IPS-15b (cell line): ENCODE results near the gene PDZRN4.

Experiments used
- H3K27me3 ChIP-seq: one replicate; pipeline ENCODE4 v1.6.1; 2013; ENCODE audit warnings: low read length; ENCODE audit not compliant: control insufficient read depth, insufficient read depth
- H3K36me3 ChIP-seq: one replicate; pipeline ENCODE4 v1.6.1; 2013; ENCODE audit warnings: low read length; ENCODE audit not compliant: control insufficient read depth, insufficient read depth
- H3K4me1 ChIP-seq: one replicate; pipeline ENCODE4 v1.6.1; 2013; ENCODE audit warnings: mild to moderate bottlenecking, low read length; ENCODE audit not compliant: control insufficient read depth, insufficient read depth
- H3K4me3 ChIP-seq: one replicate; pipeline ENCODE4 v1.5.1; 2013; ENCODE audit warnings: low read depth, low read length
- H3K9ac ChIP-seq: one replicate; pipeline ENCODE4 v1.6.1; 2013; ENCODE audit warnings: low read depth, mild to moderate bottlenecking, low read length
- H3K9me3 ChIP-seq: one replicate; pipeline ENCODE4 v1.6.1; 2013; ENCODE audit warnings: mild to moderate bottlenecking, low read length; ENCODE audit not compliant: control insufficient read depth, insufficient read depth

The PDZRN4 gene

GRCh38 chr12:41557344-41557743 lies 369.2 kb downstream of the PDZRN4 start:
- Histone ChIP-seq H3K4me1 (no peaks in the 10 kb centered on the region), H3K27me3 (no peaks in the 10 kb centered on the region), H3K9ac (no peak overlapping the region), H3K4me3 (no peak overlapping the region), H3K36me3 (no peaks in the 10 kb centered on the region), H3K9me3 (no peaks in the 10 kb centered on the region)

GRCh38 chr12:41558671-41559070 lies 370.6 kb downstream of the PDZRN4 start:
- Histone ChIP-seq H3K9me3 (no peaks in the 10 kb centered on the region), H3K4me1 (no peaks in the 10 kb centered on the region), H3K36me3 (no peaks in the 10 kb centered on the region), H3K27me3 (no peaks in the 10 kb centered on the region), H3K9ac (no peak overlapping the region), H3K4me3 (no peak overlapping the region)

- H3K4me3 ChIP-seq: no peak overlapping the region
- H3K36me3 ChIP-seq: no peaks in the 10 kb centered on the region
- H3K9me3 ChIP-seq: no peaks in the 10 kb centered on the region
- no peak overlapping the region for H3K9ac ChIP-seq
- H3K27me3 ChIP-seq: no peaks in the 10 kb centered on the region
- H3K4me1 ChIP-seq: no peaks in the 10 kb centered on the region
Measured at GRCh38 chr12:41563051-41563450, 374.9 kb downstream of the PDZRN4 start.

- Histone ChIP-seq H3K36me3 (no peaks in the 10 kb centered on the region), H3K9ac (no peak overlapping the region), H3K9me3 (no peaks in the 10 kb centered on the region), H3K4me3 (no peak overlapping the region), H3K27me3 (no peaks in the 10 kb centered on the region), H3K4me1 (no peaks in the 10 kb centered on the region)
Measured at GRCh38 chr12:41564816-41565215, 376.7 kb downstream of the PDZRN4 start.

GRCh38 chr12:41566703-41567102 lies 378.6 kb downstream of the PDZRN4 start:
- no peaks in the 10 kb centered on the region for H3K9me3 ChIP-seq
- no peaks in the 10 kb centered on the region for H3K4me1 ChIP-seq
- no peak overlapping the region for H3K4me3 ChIP-seq
- H3K27me3 ChIP-seq: no peaks in the 10 kb centered on the region
- no peaks in the 10 kb centered on the region for H3K36me3 ChIP-seq
- no peak overlapping the region for H3K9ac ChIP-seq

GRCh38 chr12:41573445-41573844 lies 385.3 kb downstream of the PDZRN4 start:
- H3K4me3 ChIP-seq: no peak overlapping the region
- H3K27me3 ChIP-seq: no peaks in the 10 kb centered on the region
- H3K9ac ChIP-seq: no peak overlapping the region
- peaks cover 9% of the 10 kb centered on the region for H3K4me1 ChIP-seq
- no peaks in the 10 kb centered on the region for H3K9me3 ChIP-seq
- H3K36me3 ChIP-seq: no peaks in the 10 kb centered on the region

GRCh38 chr12:41576925-41577324 lies 388.8 kb downstream of the PDZRN4 start:
- no peak overlapping the region for H3K4me3 ChIP-seq
- no peaks in the 10 kb centered on the region for H3K9me3 ChIP-seq
- no peaks in the 10 kb centered on the region for H3K36me3 ChIP-seq
- H3K27me3 ChIP-seq: no peaks in the 10 kb centered on the region
- H3K4me1 ChIP-seq: peaks cover 9% of the 10 kb centered on the region
- H3K9ac ChIP-seq: no peak overlapping the region

- H3K9ac ChIP-seq: no peak overlapping the region
- no peaks in the 10 kb centered on the region for H3K36me3 ChIP-seq
- H3K27me3 ChIP-seq: no peaks in the 10 kb centered on the region
- H3K9me3 ChIP-seq: no peaks in the 10 kb centered on the region
- H3K4me1 ChIP-seq: peaks cover 9% of the 10 kb centered on the region
- H3K4me3 ChIP-seq: no peak overlapping the region
Measured at GRCh38 chr12:41577995-41578394, 389.9 kb downstream of the PDZRN4 start.

GRCh38 chr12:41585784-41586183 lies 397.7 kb downstream of the PDZRN4 start:
- Histone ChIP-seq H3K36me3 (no peaks in the 10 kb centered on the region), H3K4me3 (no peak overlapping the region), H3K9me3 (no peaks in the 10 kb centered on the region), H3K4me1 (no peaks in the 10 kb centered on the region), H3K27me3 (no peaks in the 10 kb centered on the region), H3K9ac (no peak overlapping the region)

GRCh38 chr12:41587574-41587973 lies 399.5 kb downstream of the PDZRN4 start:
- no peaks in the 10 kb centered on the region for H3K27me3 ChIP-seq
- H3K9me3 ChIP-seq: no peaks in the 10 kb centered on the region
- H3K9ac ChIP-seq: no peak overlapping the region
- peaks cover 3% of the 10 kb centered on the region for H3K4me1 ChIP-seq
- no peaks in the 10 kb centered on the region for H3K36me3 ChIP-seq
- no peak overlapping the region for H3K4me3 ChIP-seq

GRCh38 chr12:41589878-41590277 lies 401.8 kb downstream of the PDZRN4 start:
- no peaks in the 10 kb centered on the region for H3K9me3 ChIP-seq
- H3K4me3 ChIP-seq: no peak overlapping the region
- H3K27me3 ChIP-seq: no peaks in the 10 kb centered on the region
- no peak overlapping the region for H3K9ac ChIP-seq
- H3K36me3 ChIP-seq: no peaks in the 10 kb centered on the region
- H3K4me1 ChIP-seq: peaks cover 5% of the 10 kb centered on the region

GRCh38 chr12:41596190-41596589 lies 408.1 kb downstream of the PDZRN4 start:
- Histone ChIP-seq H3K4me3 (no peak overlapping the region), H3K27me3 (no peaks in the 10 kb centered on the region), H3K9ac (no peak overlapping the region), H3K36me3 (no peaks in the 10 kb centered on the region), H3K4me1 (peaks cover 5% of the 10 kb centered on the region), H3K9me3 (no peaks in the 10 kb centered on the region)

- Histone ChIP-seq H3K27me3 (no peaks in the 10 kb centered on the region), H3K9ac (no peak overlapping the region), H3K36me3 (no peaks in the 10 kb centered on the region), H3K4me1 (peaks cover 17% of the 10 kb centered on the region), H3K4me3 (no peak overlapping the region), H3K9me3 (no peaks in the 10 kb centered on the region)
Measured at GRCh38 chr12:41604830-41605229, 416.7 kb downstream of the PDZRN4 start.
